ENCODE data around the gene ANXA5.
"Not testable (repeated sequence)": the region's sequence is repeated elsewhere in the genome, so short reads cannot be mapped to it uniquely, and the experiment has no call there.

Gene ANXA5

GRCh38 chr4:121676345-121677075, 20.3 kb downstream of the ANXA5 start:
- DNase-seq = no peak

- no peak for DNase-seq
These were observed 21.1 kb downstream of the ANXA5 start for GRCh38 chr4:121675715-121676114.

GRCh38 chr4:121674696-121675095, 22.1 kb downstream of the ANXA5 start:
- no peak for DNase-seq

- no peak for DNase-seq
These were observed 22.6 kb downstream of the ANXA5 start for GRCh38 chr4:121674191-121674590.

- no peak for DNase-seq
These were observed 27.6 kb downstream of the ANXA5 start for GRCh38 chr4:121669163-121669550.

GRCh38 chr4:121668368-121669162, 28.2 kb downstream of the ANXA5 start:
- DNase-seq = no peak

- DNase-seq = no peak
These were observed 30.6 kb downstream of the ANXA5 start for GRCh38 chr4:121666091-121666679.

GRCh38 chr4:121665371-121665770, 31.4 kb downstream of the ANXA5 start:
- DNase-seq = no peak

- DNase-seq = no peak
These were observed 34.6 kb downstream of the ANXA5 start for GRCh38 chr4:121662225-121662624.

GRCh38 chr4:121660175-121660933, 36.4 kb downstream of the ANXA5 start:
- not testable (repeated sequence) for DNase-seq

GRCh38 chr4:121658125-121658524, 38.7 kb downstream of the ANXA5 start:
- DNase-seq = no peak

GRCh38 chr4:121656269-121656641, 40.5 kb downstream of the ANXA5 start:
- DNase-seq = no peak

GRCh38 chr4:121655320-121656268, 41.2 kb downstream of the ANXA5 start:
- no peak for DNase-seq

- no peak for DNase-seq
These were observed 42.0 kb downstream of the ANXA5 start for GRCh38 chr4:121654738-121655137.

GRCh38 chr4:121653986-121654385, 42.8 kb downstream of the ANXA5 start:
- no peak for DNase-seq

- no peak for DNase-seq
These were observed 43.6 kb downstream of the ANXA5 start for GRCh38 chr4:121653214-121653613.

- no peak for DNase-seq
These were observed 45.2 kb downstream of the ANXA5 start for GRCh38 chr4:121651597-121651996.

GRCh38 chr4:121650741-121651140, 46.0 kb downstream of the ANXA5 start:
- no peak for DNase-seq

GRCh38 chr4:121648516-121648915, 48.3 kb downstream of the ANXA5 start:
- DNase-seq = no peak

- DNase-seq = no peak
These were observed 53.7 kb downstream of the ANXA5 start for GRCh38 chr4:121642876-121643585.

GRCh38 chr4:121642292-121642691, 54.5 kb downstream of the ANXA5 start:
- no peak for DNase-seq
